Stomach (tissue), 4 donors: ENCODE results near the gene DDX31.

Experiments used
- CTCF ChIP-seq, 7 experiments: fragments of 450-650 bp in 4 of 7; fragments of 200-600 bp in 3 of 7; sonication (generic) in 3 of 7; IDR thresholded peaks; one replicate each; pipeline ENCODE4 v1.5.1; 2016 to 2019; ENCODE audit warnings: antibody characterized with exemption in 7 of 7, control low read depth in 2 of 7, mild to moderate bottlenecking in 1 of 7
- POLR2A ChIP-seq, 4 donors: fragments of 450-650 bp; IDR thresholded peaks; one replicate each; pipeline ENCODE4 v1.6.1; 2016; ENCODE audit warnings: antibody characterized with exemption in 4 of 4, control low read depth in 2 of 4, mild to moderate bottlenecking in 1 of 4, moderate library complexity in 1 of 4
- POLR2AphosphoS5 ChIP-seq, 3 donors: sonication (generic); formaldehyde crosslinking; IDR thresholded peaks; one replicate each; pipeline ENCODE4 v1.6.1; 2016; ENCODE audit warnings: antibody characterized with exemption in 3 of 3

GRCh38 chr9:132575005-132575609 is 94.7 kb downstream of the DDX31 start:
- TF ChIP-seq CTCF (IDR thresholded peaks at IDR 0.05): peak in 5 of 7 experiments; percentile 41 to 57 (median 51)
- no peak for TF ChIP-seq POLR2AphosphoS5 (IDR thresholded peaks at IDR 0.05)
- TF ChIP-seq POLR2A (IDR thresholded peaks at IDR 0.05): no peak
